Adipocyte (in vitro differentiated cells): Measurements from ENCODE around the gene SND1.
A peak's percentile ranks its signal among the peaks of the same experiment; 100 is the strongest.

Source experiments
- DNase-seq: peaks from one replicate; pipeline ENCODE4 v3.0.0-alpha.2; 2015; ENCODE audit warnings: low read depth
- H3K27me3 ChIP-seq: replicated peaks from 2 replicates; pipeline ENCODE4 v1.7.0; 2013; ENCODE audit warnings: mild to moderate bottlenecking, low read length, moderate library complexity; ENCODE audit not compliant: control insufficient read depth, insufficient read depth
- H3K36me3 ChIP-seq: 2 replicates; pipeline ENCODE4 v1.7.0; 2013; ENCODE audit warnings: low read length, mild to moderate bottlenecking, moderate library complexity; ENCODE audit not compliant: control insufficient read depth, insufficient read depth, severe bottlenecking
- H3K4me1 ChIP-seq: 2 replicates; pipeline ENCODE4 v1.7.0; 2013; ENCODE audit warnings: mild to moderate bottlenecking, low read length, moderate library complexity; ENCODE audit not compliant: control insufficient read depth, insufficient read depth
- H3K4me3 ChIP-seq: 2 replicates; pipeline ENCODE4 v1.7.0; 2013; ENCODE audit warnings: mild to moderate bottlenecking, low read length, moderate library complexity
- H3K9ac ChIP-seq: 2 replicates; pipeline ENCODE4 v1.7.0; 2013; ENCODE audit warnings: mild to moderate bottlenecking, low read length, moderate library complexity
- H3K9me3 ChIP-seq: 2 replicates; pipeline ENCODE4 v1.7.0; 2013; ENCODE audit warnings: mild to moderate bottlenecking, low read length, moderate library complexity; ENCODE audit not compliant: control insufficient read depth

The SND1 gene

DNA sequence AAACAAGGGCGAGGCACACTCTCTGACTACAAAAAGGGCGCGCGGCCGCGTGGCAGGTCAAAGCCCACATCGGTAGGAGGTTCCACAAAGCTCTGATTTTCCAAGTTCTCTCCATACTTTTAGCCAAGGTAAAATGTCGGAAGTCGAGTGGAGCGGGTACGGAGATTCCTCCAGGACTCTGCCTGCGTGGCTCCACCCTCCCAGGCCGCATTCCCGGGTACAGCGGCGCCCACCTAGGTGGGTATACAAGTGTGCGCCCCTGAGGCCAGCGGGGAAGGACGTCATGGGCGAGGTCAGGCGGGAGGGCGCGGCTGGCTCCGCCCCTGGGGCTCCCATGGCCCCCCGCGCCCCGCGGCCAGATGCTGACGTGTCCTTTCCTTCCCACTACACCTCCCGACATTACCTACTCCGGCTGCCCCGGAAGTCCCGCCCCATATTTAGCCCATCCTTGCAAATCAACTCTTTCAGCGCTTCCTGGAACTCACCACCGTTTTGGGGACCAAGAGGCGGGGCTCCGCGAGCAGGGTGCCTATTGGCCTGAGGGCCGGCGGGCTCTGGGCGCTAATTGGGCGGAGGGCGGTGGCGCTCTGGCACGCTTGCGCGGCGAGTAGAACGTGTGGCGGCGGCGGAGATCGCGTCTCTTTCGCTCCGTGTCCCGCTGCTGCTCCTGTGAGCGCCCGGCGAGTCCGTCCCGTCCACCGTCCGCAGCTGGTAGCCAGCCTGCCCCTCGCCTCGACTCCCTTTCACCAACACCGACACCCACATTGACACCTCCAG, at the start of gene SND1:
Gene SND1, plus strand, starts transcription at position 639 of the 777 bp plus-strand sequence. CDS start 180 bp downstream, outside the sequence.
- no peaks in the 10 kb centered on the region for H3K27me3 ChIP-seq
- peak within 1 kb of the TSS; percentile 94 for H3K4me3 ChIP-seq
- peak within 1 kb of the TSS; percentile 93 for H3K9ac ChIP-seq
- no peaks in the 10 kb centered on the region for H3K36me3 ChIP-seq
- H3K9me3 ChIP-seq: no peaks in the 10 kb centered on the region
- H3K4me1 ChIP-seq: peaks cover 33% of the 10 kb centered on the region
- peak; percentile 98 for DNase-seq

DNA sequence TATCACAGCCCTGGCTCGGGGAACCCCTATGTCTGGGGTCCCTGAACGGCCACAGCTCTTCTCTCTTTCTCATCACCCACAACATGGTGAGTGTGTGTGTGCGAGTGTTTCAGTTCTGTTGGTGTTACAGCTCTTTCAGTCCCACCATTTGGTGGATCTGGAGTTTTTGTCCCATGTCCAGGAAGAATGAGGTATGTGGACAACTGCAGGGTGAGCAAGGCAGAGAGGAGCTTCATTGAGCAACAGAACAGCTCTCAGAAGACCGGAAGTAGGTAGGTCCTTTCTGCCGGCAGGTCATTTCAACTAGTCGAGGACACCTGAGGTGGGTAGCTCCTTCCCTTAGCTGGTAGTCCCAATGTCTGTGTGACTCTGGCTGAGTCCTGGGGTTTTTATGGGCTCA, 43.5 kb upstream of the SND1 start:
- Histone ChIP-seq H3K27me3 (peaks cover 8% of the 10 kb centered on the region), H3K4me1 (no peaks in the 10 kb centered on the region), H3K9ac (no peak overlapping the region), H3K4me3 (no peak overlapping the region), H3K36me3 (no peaks in the 10 kb centered on the region), H3K9me3 (peaks cover 11% of the 10 kb centered on the region)
- no peak for DNase-seq

DNA sequence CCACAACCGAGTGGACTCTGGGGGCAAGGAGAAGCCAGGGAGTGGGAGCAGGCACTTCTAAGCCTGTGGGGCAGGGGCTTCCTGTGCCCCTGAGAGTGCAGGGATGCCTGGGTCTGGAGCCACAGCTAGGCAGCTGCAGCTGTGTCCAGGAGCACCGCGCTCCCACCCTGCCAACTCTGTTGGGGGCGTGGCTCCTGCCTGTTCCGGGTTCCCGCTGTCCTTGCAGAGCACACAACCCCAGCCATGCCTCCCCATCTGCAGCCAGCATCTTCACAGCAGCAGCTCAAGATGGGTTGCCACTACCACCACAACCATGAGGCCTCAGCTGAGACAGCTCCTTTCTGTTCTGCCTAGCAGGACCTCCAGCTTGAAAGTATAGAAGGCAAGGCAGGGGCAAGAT, 42.7 kb upstream of the SND1 start:
- no peaks in the 10 kb centered on the region for H3K4me1 ChIP-seq
- H3K36me3 ChIP-seq: no peaks in the 10 kb centered on the region
- no peak for DNase-seq
- H3K4me3 ChIP-seq: no peak overlapping the region
- H3K27me3 ChIP-seq: peaks cover 17% of the 10 kb centered on the region
- H3K9ac ChIP-seq: no peak overlapping the region
- peaks cover 7% of the 10 kb centered on the region for H3K9me3 ChIP-seq

DNA sequence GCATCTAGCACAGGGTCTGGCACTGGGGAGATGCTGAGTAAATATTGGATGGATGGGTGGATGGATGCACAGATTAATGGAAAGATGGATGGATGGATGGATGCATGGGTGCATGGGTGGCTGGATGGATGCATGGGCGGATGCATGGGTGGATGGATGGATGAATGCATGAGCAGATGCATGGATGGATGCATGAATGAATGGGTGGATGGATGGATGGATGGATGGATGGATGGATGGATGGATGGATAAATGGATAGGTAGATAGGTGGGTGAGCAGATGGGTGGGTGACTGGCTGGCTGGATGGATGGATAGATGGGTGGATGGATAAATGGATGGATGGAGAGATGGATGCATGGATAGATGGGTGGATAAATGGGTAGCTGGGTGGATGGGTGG, 39.7 kb upstream of the SND1 start:
- no peak for DNase-seq
- Histone ChIP-seq H3K4me3 (no peak overlapping the region), H3K9me3 (no peaks in the 10 kb centered on the region), H3K9ac (no peak overlapping the region), H3K27me3 (peaks cover 36% of the 10 kb centered on the region), H3K36me3 (no peaks in the 10 kb centered on the region), H3K4me1 (no peaks in the 10 kb centered on the region)

DNA sequence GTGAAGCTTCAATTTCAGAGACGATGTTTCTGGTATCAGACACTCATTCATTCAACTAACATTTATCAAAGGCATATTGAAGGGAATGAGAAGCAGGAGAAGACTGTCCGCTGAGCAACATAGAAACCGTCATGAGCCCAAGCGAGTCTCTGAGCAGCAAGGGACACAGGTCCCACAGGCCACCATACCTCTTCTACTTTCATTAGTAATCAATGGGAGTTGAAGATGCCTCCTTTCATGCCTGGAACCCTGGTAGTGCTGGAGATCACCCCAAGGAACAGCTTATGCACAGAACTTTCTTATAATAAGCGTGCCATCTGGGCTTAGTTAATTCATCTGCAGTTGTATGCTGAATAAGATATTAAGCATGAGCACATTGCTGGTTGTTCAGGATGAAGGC, 35.3 kb upstream of the SND1 start:
- Histone ChIP-seq H3K36me3 (no peaks in the 10 kb centered on the region), H3K4me1 (no peaks in the 10 kb centered on the region), H3K4me3 (no peak overlapping the region), H3K27me3 (peaks cover 77% of the 10 kb centered on the region), H3K9ac (no peak overlapping the region), H3K9me3 (no peaks in the 10 kb centered on the region)
- no peak for DNase-seq

DNA sequence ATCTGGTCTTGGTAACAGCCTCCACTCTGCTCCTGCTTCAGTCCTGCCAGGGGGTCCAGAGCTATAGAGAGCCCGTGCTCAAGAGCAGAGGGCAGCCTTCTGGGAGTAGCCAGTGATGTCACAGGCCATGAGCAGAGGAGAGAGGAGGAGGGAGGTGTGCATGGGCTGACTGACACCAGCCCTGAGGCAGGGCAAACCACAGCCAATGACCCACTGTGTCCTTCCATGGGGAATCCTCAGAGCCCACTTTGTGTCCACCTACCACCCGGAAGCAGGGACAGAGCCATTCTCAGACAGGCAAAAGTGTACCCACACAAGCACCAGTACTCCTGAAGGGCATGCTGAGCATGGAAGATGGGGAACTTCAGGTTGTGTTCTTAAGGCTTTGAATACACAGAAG, 34.0 kb upstream of the SND1 start, which contains the start of gene PAX4:
Gene PAX4, minus strand, starts transcription at position 101 of the 400 bp plus-strand sequence. CDS start 2,214 bp downstream, outside the sequence.
- H3K9me3 ChIP-seq: no peaks in the 10 kb centered on the region
- no peaks in the 10 kb centered on the region for H3K36me3 ChIP-seq
- H3K9ac ChIP-seq: no peak within 1 kb of the TSS
- DNase-seq: no peak
- no peak within 1 kb of the TSS for H3K4me3 ChIP-seq
- peaks cover 84% of the 10 kb centered on the region for H3K27me3 ChIP-seq
- H3K4me1 ChIP-seq: no peaks in the 10 kb centered on the region

DNA sequence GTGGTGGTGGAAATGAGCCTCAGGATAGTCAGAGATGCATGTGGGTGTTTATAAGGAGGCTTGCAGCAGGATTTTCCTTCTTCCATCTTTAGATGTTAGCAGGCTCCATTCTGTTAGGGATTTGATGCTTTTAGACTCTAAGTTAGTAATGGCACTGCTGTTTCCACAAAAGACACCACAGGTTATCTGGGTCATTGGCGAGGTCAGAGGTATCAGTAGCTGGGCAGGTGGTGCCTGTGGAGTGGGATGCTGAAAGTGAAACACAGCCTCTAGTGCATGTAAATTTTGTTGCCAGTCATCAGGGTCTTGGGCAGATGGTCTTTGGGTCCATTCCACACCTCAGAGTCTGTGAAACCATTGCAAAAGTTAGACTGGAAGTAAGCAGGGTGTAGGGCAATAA, 33.2 kb upstream of the SND1 start:
- Histone ChIP-seq H3K36me3 (no peaks in the 10 kb centered on the region), H3K9me3 (no peaks in the 10 kb centered on the region), H3K27me3 (peaks cover 78% of the 10 kb centered on the region), H3K4me3 (no peak overlapping the region), H3K4me1 (no peaks in the 10 kb centered on the region), H3K9ac (no peak overlapping the region)
- DNase-seq: no peak

DNA sequence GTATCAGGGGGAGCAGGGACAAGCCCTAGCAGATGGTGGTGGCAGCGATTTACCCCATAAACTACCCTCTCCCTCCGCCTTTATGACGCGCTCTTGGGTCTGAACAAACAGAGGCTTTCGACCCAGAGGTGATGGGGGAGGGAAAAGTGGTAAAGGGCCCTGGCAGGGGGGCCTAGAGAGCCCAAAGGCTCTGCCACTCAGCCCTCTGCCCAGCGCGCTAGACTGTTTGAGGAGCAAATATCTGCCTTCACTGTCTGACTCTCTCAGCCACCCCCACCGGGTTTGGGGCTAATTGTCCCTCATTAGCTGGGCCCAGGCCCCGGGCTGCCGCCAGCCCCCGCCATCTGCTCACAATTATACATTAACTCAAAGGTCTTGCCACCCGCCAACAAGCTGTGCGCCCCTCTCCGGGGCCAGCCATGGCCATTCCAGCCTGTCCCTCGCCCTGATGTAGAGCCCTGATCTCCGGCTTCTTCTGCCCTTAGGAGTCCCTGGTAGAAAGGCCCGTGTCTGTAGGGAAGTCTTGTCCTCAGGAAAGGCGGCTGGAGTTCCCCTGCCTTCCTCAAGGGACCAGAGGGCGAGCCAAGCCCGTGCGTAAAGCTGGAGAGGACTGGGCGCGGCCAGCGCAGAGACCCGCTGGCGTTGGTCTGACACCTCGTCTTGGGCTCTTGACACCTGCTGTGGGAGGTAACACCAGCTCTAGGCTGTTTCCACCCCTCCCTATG, 32.2 kb upstream of the SND1 start:
- no peak for DNase-seq
- no peaks in the 10 kb centered on the region for H3K4me1 ChIP-seq
- no peaks in the 10 kb centered on the region for H3K36me3 ChIP-seq
- H3K27me3 ChIP-seq: peaks cover 69% of the 10 kb centered on the region
- H3K9me3 ChIP-seq: no peaks in the 10 kb centered on the region
- no peak overlapping the region for H3K9ac ChIP-seq
- no peak overlapping the region for H3K4me3 ChIP-seq

DNA sequence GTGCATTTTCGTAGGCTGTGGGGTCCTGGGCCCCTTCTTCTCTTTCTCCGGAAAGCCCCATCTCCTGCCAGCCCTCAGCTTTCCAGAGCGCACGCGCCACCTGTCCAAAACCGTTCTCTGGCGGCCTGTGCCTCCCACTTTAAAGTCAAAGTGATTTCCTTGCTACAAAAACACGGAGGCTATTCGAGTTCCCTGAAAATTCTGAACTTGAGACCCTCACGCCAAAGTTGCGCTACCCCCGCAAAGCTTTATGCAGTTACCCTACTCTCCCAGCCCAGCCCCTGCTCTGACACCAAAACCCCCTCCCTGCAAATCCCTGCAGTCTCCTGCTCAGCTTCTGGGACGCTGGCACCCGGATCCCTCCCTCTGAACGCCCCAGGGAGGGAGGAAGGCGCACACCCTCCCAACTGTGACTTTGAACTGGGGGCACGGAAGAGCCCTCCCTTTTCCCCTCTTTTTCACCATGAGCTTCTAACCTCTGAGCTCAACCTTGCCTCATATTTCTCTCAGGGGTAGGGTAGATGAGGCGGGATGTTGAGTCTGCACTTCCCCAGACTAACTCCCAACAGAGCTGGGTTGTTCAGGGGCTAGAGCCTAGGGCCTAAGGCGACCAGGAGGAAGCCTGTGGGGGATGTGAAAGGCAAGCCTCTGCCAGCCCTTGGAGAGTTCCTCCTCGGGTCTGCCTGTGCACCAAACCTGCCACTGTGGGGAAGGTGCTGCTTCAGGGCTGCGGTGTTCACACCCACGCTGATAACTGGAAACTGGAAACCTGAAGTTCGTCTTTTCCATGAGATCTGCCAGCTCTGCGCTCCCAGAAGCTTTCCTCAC, 31.4 kb upstream of the SND1 start:
- Histone ChIP-seq H3K4me3 (no peak overlapping the region), H3K27me3 (peaks cover 64% of the 10 kb centered on the region), H3K9me3 (no peaks in the 10 kb centered on the region), H3K4me1 (no peaks in the 10 kb centered on the region), H3K36me3 (no peaks in the 10 kb centered on the region), H3K9ac (no peak overlapping the region)
- DNase-seq: no peak

DNA sequence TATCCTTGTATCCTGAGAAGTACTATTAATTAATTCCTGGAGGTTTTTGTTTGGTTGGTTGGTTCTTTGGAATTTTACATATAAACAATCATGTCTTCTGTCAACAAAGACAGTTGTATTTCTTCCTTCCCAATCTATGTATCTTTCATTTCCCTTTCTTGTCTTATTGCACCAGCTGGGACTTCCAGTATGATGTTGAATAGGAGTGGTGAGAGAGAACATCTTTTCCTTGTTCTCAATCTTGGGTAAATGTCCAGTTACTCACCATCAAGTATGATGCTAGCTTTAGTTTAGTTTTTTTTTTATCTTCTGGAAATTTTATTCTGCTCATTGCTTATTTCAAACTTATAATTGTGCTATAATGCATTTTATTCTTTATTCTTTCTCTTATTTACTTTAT, 26.7 kb upstream of the SND1 start:
- Histone ChIP-seq H3K9me3 (no peaks in the 10 kb centered on the region), H3K36me3 (no peaks in the 10 kb centered on the region), H3K4me3 (no peak overlapping the region), H3K4me1 (no peaks in the 10 kb centered on the region), H3K9ac (no peak overlapping the region), H3K27me3 (peaks cover 24% of the 10 kb centered on the region)
- no peak for DNase-seq

DNA sequence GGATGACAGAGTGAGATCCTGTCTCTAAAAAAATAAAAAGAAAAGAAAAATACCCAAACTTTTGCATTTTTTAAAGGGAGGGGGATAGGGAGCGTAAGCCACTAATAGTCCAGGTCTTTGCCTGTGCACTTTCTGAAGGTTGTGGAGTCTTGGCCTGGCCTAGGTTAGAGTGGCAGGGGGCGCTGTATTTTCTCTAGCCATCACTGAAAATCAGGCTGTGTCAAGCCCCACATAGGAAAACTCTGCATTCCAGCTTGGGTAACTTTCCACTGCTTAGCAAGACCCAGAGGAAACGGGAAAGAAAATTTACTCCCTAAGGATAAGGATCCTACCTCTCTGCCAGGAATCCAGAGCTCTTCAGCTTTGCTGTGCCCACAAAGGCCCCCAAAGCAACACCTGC, 23.5 kb upstream of the SND1 start:
- Histone ChIP-seq H3K4me1 (peaks cover 8% of the 10 kb centered on the region), H3K9ac (no peak overlapping the region), H3K36me3 (no peaks in the 10 kb centered on the region), H3K4me3 (no peak overlapping the region), H3K27me3 (no peaks in the 10 kb centered on the region), H3K9me3 (no peaks in the 10 kb centered on the region)
- DNase-seq: no peak
